Tibial artery (tissue), 4 donors: Measurements from ENCODE around the gene OBI1.

Experiments used
- DNase-seq, 2 donors: peaks; one replicate each; pipeline ENCODE4 v3.0.0-alpha.2; 2019
- H3K27ac ChIP-seq, 2 donors: fragments of 200-600 bp; sonication (generic) in 1 of 2; 1 replicate in 1 of 2; 2 replicates in 1 of 2; pipeline ENCODE4 v1.5.1; 2018 to 2019; ENCODE audit warnings: mild to moderate bottlenecking in 1 of 2
- H3K27me3 ChIP-seq, 2 donors: fragments of 200-600 bp; sonication (generic) in 1 of 2; one replicate each; pipeline versions ENCODE4 v1.5.1 to v1.6.0; 2016 to 2019
- H3K36me3 ChIP-seq, 3 donors: fragments of 200-600 bp; sonication (generic) in 2 of 3; one replicate each; pipeline ENCODE4 v1.5.1; 2016 to 2019; ENCODE audit warnings: mild to moderate bottlenecking in 2 of 3
- H3K4me1 ChIP-seq, 4 donors: fragments of 200-600 bp; sonication (generic) in 2 of 4; 1 replicate in 3 of 4; 2 replicates in 1 of 4; pipeline ENCODE4 v1.5.1; 2016 to 2019
- H3K4me3 ChIP-seq, 2 donors: fragments of 200-600 bp; sonication (generic) in 1 of 2; 1 replicate in 1 of 2; 2 replicates in 1 of 2; pipeline ENCODE4 v1.5.1; 2018 to 2019; ENCODE audit warnings: mild to moderate bottlenecking in 2 of 2
- H3K9me3 ChIP-seq, 3 donors: fragments of 200-600 bp; sonication (generic) in 1 of 3; one replicate each; pipeline ENCODE4 v1.5.1; 2016 to 2019
- CTCF ChIP-seq, 2 experiments: fragments of 200-600 bp in 1 of 2; fragments of 450-650 bp in 1 of 2; IDR thresholded peaks; one replicate each; pipeline ENCODE4 v1.5.1; 2017 to 2019; ENCODE audit warnings: antibody characterized with exemption in 2 of 2, mild to moderate bottlenecking in 1 of 2, moderate library complexity in 1 of 2
- intact Hi-C: fragments of 100-400 bp; cut with DNase I; formaldehyde crosslinking; loops from one replicate; pipeline ENCODE4 v1.15.0; 2023; ENCODE audit warnings: low total_unique reads

The OBI1 gene

GRCh38 chr13:78566631-78567030, 92.3 kb downstream of the OBI1 start:
- Histone ChIP-seq H3K9me3 (no peaks in the 10 kb centered on the region), H3K27ac (no peak overlapping the region), H3K36me3 (no peaks in the 10 kb centered on the region), H3K27me3 (peaks cover 0 to 8% of the 10 kb centered on the region in 2 donors), H3K4me1 (no peaks in the 10 kb centered on the region), H3K4me3 (no peak overlapping the region)
- TF ChIP-seq CTCF (IDR thresholded peaks at IDR 0.05), result no peak
- no peak for DNase-seq
- intact Hi-C loops, result no loop called here
